GM12873 (cell line): ENCODE results near the gene POMP.

Experiments
- CTCF ChIP-seq: IDR thresholded peaks from 2 replicates; pipeline ENCODE4 v1.5.1; 2012; ENCODE audit warnings: low read depth, mild to moderate bottlenecking, moderate library complexity, low read length, control low read depth; ENCODE audit not compliant: insufficient read depth; ENCODE audit errors: missing control alignments

POMP gene

DNA sequence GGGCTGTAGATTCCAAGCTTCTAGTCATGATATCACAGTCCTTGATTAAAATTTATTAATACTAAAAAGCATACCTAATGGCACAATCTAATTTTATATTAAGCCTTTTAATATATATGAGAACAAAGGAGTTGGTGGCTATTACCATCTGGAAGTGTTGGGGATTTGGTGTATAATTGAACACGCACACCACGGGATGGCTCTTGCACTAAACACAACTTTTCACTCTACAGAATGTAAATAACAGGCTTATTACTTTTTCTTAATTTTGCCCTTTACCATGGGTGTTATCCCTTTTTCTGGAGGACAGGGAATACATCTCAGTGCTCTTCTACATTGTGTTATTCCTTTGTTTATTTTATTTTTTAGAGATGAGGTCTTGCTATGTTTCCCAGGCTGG is 21.6 kb downstream of the POMP start:
- TF ChIP-seq CTCF = no peak

DNA sequence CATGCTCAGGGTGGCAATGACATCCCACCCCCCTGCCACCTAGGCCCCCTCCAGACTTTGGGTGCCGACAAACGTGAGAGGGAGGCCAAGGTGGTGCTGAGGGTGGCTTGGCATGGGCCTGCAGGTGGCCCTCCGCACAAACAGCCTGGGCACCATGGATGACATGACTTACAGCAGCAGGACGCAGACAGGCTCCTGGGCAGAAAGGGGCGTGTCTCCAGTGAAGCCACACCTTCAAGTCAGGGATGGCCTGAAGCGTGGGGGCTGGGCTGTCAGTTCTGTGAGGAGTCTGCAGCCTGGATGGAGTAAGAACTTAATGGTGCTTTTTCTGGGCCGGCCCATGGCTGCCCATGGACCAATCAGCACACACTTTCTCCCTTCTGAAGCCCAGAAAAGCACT is 25.3 kb downstream of the POMP start:
- no peak for TF ChIP-seq CTCF

DNA sequence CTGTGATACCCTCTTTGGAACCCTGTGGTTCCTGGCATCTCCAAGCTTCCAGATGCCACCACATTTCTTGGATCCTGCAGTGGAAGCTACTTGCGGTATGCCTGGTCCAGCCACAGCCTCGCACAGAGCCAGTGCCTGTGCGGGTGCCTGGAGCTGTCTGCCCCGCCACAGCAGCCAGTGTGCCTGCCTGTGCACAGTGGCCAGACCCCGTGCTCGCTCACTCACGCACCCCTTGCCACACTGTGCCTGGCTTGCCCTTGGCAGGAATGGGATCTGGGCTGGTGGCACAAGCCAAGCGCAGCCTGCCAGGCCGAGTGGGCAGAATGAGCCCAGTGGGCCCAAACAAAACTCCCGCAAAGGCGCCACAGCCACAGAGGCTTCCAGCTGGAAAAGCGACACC is 26.2 kb downstream of the POMP start:
- TF ChIP-seq CTCF = no peak

GRCh38 chr13:28685892-28686291 is 27.0 kb downstream of the POMP start:
- TF ChIP-seq CTCF = no peak

DNA sequence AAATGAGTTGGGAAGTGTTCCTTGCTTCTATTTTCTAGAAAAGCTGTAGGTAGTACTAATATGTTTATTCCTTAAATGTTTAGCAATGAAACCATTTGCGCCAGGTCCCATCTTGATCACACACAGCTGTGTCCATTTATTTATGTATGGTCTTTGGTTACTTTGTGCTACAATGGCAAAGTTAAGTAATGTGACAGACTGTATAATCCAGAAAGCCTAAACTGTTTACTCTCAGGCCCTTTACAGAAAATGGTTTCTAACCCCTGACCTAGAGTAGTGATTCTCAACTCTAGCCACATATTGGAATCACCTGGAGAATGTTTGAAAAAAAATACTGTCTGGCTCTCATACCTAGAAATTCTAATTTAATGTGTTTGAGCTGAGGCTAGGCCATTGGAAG is 38.5 kb downstream of the POMP start:
- no peak for TF ChIP-seq CTCF

GRCh38 chr13:28699246-28699645 is 40.3 kb downstream of the POMP start:
- TF ChIP-seq CTCF = no peak

- no peak for TF ChIP-seq CTCF
Measured at GRCh38 chr13:28704282-28704681, 45.4 kb downstream of the POMP start.

GRCh38 chr13:28704919-28705318 is 46.0 kb downstream of the POMP start:
- no peak for TF ChIP-seq CTCF
